ENCODE measurements around the gene MED27. TPM values are rescaled to one million over a fixed set of nuclear protein-coding genes. Genes with fewer than 3 reads are reported as not detected.
"Not testable (repeated sequence)": the region's sequence is repeated elsewhere in the genome, so short reads cannot be mapped to it uniquely, and the experiment has no call there.

The MED27 gene
- total RNA-seq, 1 donor from 2014 or later, result 25.1 TPM

DNA sequence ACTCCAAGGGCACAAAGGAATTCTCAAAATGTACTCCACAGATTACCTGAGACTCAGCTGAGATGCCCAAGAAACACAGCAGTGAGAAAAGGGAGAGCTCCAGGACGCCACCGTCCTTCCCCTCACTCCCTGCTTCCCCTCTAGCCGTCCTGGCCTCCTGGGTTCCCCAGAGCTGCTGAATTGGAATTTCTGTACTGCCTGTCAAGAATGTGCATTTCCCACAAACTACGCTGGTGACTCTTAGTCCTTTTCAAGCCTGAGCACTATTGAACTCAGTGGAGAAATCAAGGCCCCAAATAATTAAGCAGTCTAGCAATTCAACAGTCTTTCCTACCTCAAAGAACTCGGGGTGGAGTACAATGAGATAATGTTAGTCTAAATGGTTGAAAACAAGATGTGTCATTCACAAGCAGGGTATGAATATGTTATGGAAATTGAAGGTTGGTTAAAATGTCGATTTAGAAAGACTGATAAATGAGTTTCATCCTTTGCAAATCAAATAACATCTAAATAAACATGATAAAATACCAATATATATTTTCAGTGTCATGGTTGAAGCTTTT is 153.2 kb downstream of the MED27 start:
- no peak overlapping the region for H3K4me3 Mint-ChIP-seq (ENCODE audit: low read depth)
- H3K4me1 Mint-ChIP-seq (ENCODE audit: low read depth), result no peaks in the 10 kb centered on the region
- no peaks in the 10 kb centered on the region for H3K27me3 Mint-ChIP-seq
- no peak for DNase-seq (ENCODE audit: low spot score, unreplicated experiment)
- H3K9me3 Mint-ChIP-seq (ENCODE audit: low read depth), result peaks cover 3% of the 10 kb centered on the region
- no peak overlapping the region for H3K27ac Mint-ChIP-seq
- H3K36me3 Mint-ChIP-seq (ENCODE audit: insufficient read depth), result peaks cover under 1% of the 10 kb centered on the region
- no peak for TF ChIP-seq CTCF (IDR thresholded peaks at IDR 0.05; ENCODE audit: unreplicated experiment)

DNA sequence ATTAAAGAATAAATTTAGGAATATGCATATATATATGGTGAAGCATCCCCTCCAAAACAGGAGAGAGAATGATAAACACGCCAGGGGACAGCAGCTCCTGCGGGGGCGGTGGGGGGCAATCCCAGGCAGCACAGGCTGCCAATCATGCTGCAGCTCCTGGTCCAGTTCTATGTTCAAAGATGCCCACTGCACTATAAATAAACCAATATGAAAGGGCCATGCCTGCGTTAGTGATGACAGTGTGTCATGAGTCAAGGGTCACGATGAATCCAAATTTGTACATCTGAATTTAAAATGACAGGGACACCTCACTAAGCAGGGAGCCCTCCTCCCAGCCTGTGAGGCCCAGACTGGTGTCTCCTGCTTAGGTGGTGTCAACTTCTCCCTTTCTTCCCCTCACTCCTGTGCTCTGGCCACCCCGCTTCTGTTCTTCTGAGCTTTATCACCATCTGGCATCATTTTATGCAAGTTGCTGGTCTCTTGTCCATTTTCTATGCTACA is 153.9 kb downstream of the MED27 start:
- Mint-ChIP-seq H3K36me3 (ENCODE audit: insufficient read depth) (peaks cover 3% of the 10 kb centered on the region), H3K4me3 (ENCODE audit: low read depth) (no peak overlapping the region), H3K9me3 (ENCODE audit: low read depth) (no peaks in the 10 kb centered on the region), H3K4me1 (ENCODE audit: low read depth) (no peaks in the 10 kb centered on the region), H3K27me3 (no peaks in the 10 kb centered on the region), H3K27ac (no peak overlapping the region)
- no peak for DNase-seq (ENCODE audit: low spot score, unreplicated experiment)
- no peak for TF ChIP-seq CTCF (IDR thresholded peaks at IDR 0.05; ENCODE audit: unreplicated experiment)

GRCh38 chr9:131923766-131924165 is 155.9 kb downstream of the MED27 start:
- no peaks in the 10 kb centered on the region for H3K27me3 Mint-ChIP-seq
- TF ChIP-seq CTCF (IDR thresholded peaks at IDR 0.05; ENCODE audit: unreplicated experiment), result no peak
- no peaks in the 10 kb centered on the region for H3K9me3 Mint-ChIP-seq (ENCODE audit: low read depth)
- no peak overlapping the region for H3K4me3 Mint-ChIP-seq (ENCODE audit: low read depth)
- H3K27ac Mint-ChIP-seq, result peak overlapping the region; percentile 12
- H3K4me1 Mint-ChIP-seq (ENCODE audit: low read depth), result no peaks in the 10 kb centered on the region
- DNase-seq (ENCODE audit: low spot score, unreplicated experiment), result no peak
- peaks cover 3% of the 10 kb centered on the region for H3K36me3 Mint-ChIP-seq (ENCODE audit: insufficient read depth)

- Mint-ChIP-seq H3K36me3 (ENCODE audit: insufficient read depth) (peaks cover 3% of the 10 kb centered on the region), H3K9me3 (ENCODE audit: low read depth) (no peaks in the 10 kb centered on the region), H3K4me1 (ENCODE audit: low read depth) (no peaks in the 10 kb centered on the region), H3K27ac (no peak overlapping the region), H3K4me3 (ENCODE audit: low read depth) (no peak overlapping the region), H3K27me3 (no peaks in the 10 kb centered on the region)
- TF ChIP-seq CTCF (IDR thresholded peaks at IDR 0.05; ENCODE audit: unreplicated experiment), result no peak
- no peak for DNase-seq (ENCODE audit: low spot score, unreplicated experiment)
Observed at GRCh38 chr9:131923132-131923671, 156.5 kb downstream of the MED27 start.

- H3K9me3 Mint-ChIP-seq (ENCODE audit: low read depth); H3K4me1 Mint-ChIP-seq (ENCODE audit: low read depth); DNase-seq (ENCODE audit: low spot score, unreplicated experiment); H3K27me3 Mint-ChIP-seq; H3K27ac Mint-ChIP-seq; H3K4me3 Mint-ChIP-seq (ENCODE audit: low read depth); H3K36me3 Mint-ChIP-seq (ENCODE audit: insufficient read depth): not testable (repeated sequence)
Observed at GRCh38 chr9:131921635-131922034, 158.0 kb downstream of the MED27 start.

GRCh38 chr9:131919216-131919615 is 160.5 kb downstream of the MED27 start:
- TF ChIP-seq CTCF (IDR thresholded peaks at IDR 0.05; ENCODE audit: unreplicated experiment), result no peak
- H3K27ac Mint-ChIP-seq, result no peak overlapping the region
- no peaks in the 10 kb centered on the region for H3K4me1 Mint-ChIP-seq (ENCODE audit: low read depth)
- H3K36me3 Mint-ChIP-seq (ENCODE audit: insufficient read depth), result peaks cover 3% of the 10 kb centered on the region
- no peak overlapping the region for H3K4me3 Mint-ChIP-seq (ENCODE audit: low read depth)
- no peaks in the 10 kb centered on the region for H3K27me3 Mint-ChIP-seq
- DNase-seq (ENCODE audit: low spot score, unreplicated experiment), result no peak
- H3K9me3 Mint-ChIP-seq (ENCODE audit: low read depth), result no peaks in the 10 kb centered on the region

Data from progenitor cell of endocrine pancreas (in vitro differentiated cells).